H9 (cell line): Measurements from ENCODE around the gene EFHD1. TPM values are rescaled to one million over a fixed set of nuclear protein-coding genes. Genes with fewer than 3 reads are reported as not detected.
A peak's percentile ranks its signal among the peaks of the same experiment; 100 is the strongest.

Experiments
- DNase-seq: peaks from one replicate; pipeline ENCODE4 v3.0.0-alpha.2; 2017
- H2AFZ ChIP-seq: one replicate; pipeline ENCODE4 v1.6.1; 2013; ENCODE audit warnings: mild to moderate bottlenecking, low read length, control low read depth, moderate library complexity
- H2AK5ac ChIP-seq: 2 replicates; pipeline ENCODE4 v1.6.1; 2013; ENCODE audit warnings: low read length, control low read depth, mixed read lengths; ENCODE audit not compliant: insufficient read length
- H2BK120ac ChIP-seq: one replicate; pipeline ENCODE4 v1.6.1; 2013; ENCODE audit warnings: low read depth, mild to moderate bottlenecking, low read length, control low read depth, inconsistent platforms; ENCODE audit not compliant: poor library complexity, severe bottlenecking
- H2BK12ac ChIP-seq: 2 replicates; pipeline ENCODE4 v1.6.1; 2013; ENCODE audit warnings: low read length, control low read depth, mixed read lengths, low read depth; ENCODE audit not compliant: insufficient read length
- H2BK15ac ChIP-seq: 2 replicates; pipeline ENCODE4 v1.6.1; 2013; ENCODE audit warnings: low read depth, low read length, control low read depth
- H2BK20ac ChIP-seq: one replicate; pipeline ENCODE4 v1.6.1; 2013; ENCODE audit warnings: low read depth, mild to moderate bottlenecking, low read length, control low read depth, inconsistent platforms; ENCODE audit not compliant: poor library complexity, severe bottlenecking
- H2BK5ac ChIP-seq: 2 replicates; pipeline ENCODE4 v1.6.1; 2013; ENCODE audit warnings: low read length, control low read depth, mixed read lengths; ENCODE audit not compliant: insufficient read length
- H3K14ac ChIP-seq: 2 replicates; pipeline ENCODE4 v1.6.1; 2013; ENCODE audit warnings: low read length, control low read depth; ENCODE audit not compliant: insufficient read depth
- H3K18ac ChIP-seq: 2 replicates; pipeline ENCODE4 v1.6.1; 2013; ENCODE audit warnings: low read depth, mild to moderate bottlenecking, mixed read lengths, low read length, control low read depth; ENCODE audit not compliant: insufficient read length
- H3K23ac ChIP-seq: 2 replicates; pipeline ENCODE4 v1.6.1; 2013; ENCODE audit warnings: low read length, control low read depth, mixed read lengths, low read depth; ENCODE audit not compliant: insufficient read length
- H3K23me2 ChIP-seq: 2 replicates; pipeline ENCODE4 v1.6.1; 2013; ENCODE audit warnings: low read depth, mild to moderate bottlenecking, mixed read lengths, low read length, control low read depth; ENCODE audit not compliant: insufficient read length, poor library complexity, severe bottlenecking
- H3K27ac ChIP-seq: 2 replicates; pipeline ENCODE4 v1.5.1; 2013; ENCODE audit warnings: low read length, control low read depth, mixed read lengths, low read depth; ENCODE audit not compliant: insufficient read length
- H3K27me3 ChIP-seq: 2 replicates; pipeline ENCODE4 v1.6.1; 2013; ENCODE audit warnings: low read length, control low read depth, inconsistent platforms; ENCODE audit not compliant: insufficient read depth
- H3K4ac ChIP-seq: 2 replicates; pipeline ENCODE4 v1.6.1; 2013; ENCODE audit warnings: low read depth, mild to moderate bottlenecking, control low read depth, inconsistent platforms, low read length, moderate library complexity
- H3K4me1 ChIP-seq: 2 replicates; pipeline ENCODE4 v1.6.1; 2013; ENCODE audit warnings: low read length, control low read depth, inconsistent platforms; ENCODE audit not compliant: insufficient read depth
- H3K4me2 ChIP-seq: 2 replicates; pipeline ENCODE4 v1.6.1; 2013; ENCODE audit warnings: low read length, control low read depth, mixed read lengths; ENCODE audit not compliant: insufficient read length, insufficient read depth
- H3K56ac ChIP-seq: 2 replicates; pipeline ENCODE4 v1.6.1; 2013; ENCODE audit warnings: low read depth, mild to moderate bottlenecking, mixed read lengths, low read length, control low read depth; ENCODE audit not compliant: insufficient read length
- H3K79me1 ChIP-seq: 2 replicates; pipeline ENCODE4 v1.6.1; 2013; ENCODE audit warnings: low read depth, mild to moderate bottlenecking, moderate library complexity, low read length, control low read depth, inconsistent platforms; ENCODE audit not compliant: insufficient read depth, poor library complexity, severe bottlenecking
- H3K79me2 ChIP-seq: 2 replicates; pipeline ENCODE4 v1.6.1; 2013; ENCODE audit warnings: low read length, control low read depth, inconsistent platforms; ENCODE audit not compliant: insufficient read depth
- H3K9ac ChIP-seq: 2 replicates; pipeline ENCODE4 v1.6.1; 2013; ENCODE audit warnings: low read length, control low read depth, mixed read lengths; ENCODE audit not compliant: insufficient read length; ENCODE audit errors: extremely low read depth
- H3K9me3 ChIP-seq: one replicate; pipeline ENCODE4 v1.6.1; 2013; ENCODE audit warnings: low read depth, low read length, inconsistent platforms; ENCODE audit not compliant: control insufficient read depth
- H3T11ph ChIP-seq: one replicate; pipeline ENCODE4 v1.6.1; 2013; ENCODE audit warnings: mild to moderate bottlenecking, low read length, control low read depth, inconsistent platforms
- H4K20me1 ChIP-seq: one replicate; pipeline ENCODE4 v1.6.1; 2013; ENCODE audit not compliant: control insufficient read depth, insufficient read length, insufficient read depth
- H4K5ac ChIP-seq: 2 replicates; pipeline ENCODE4 v1.6.1; 2013; ENCODE audit warnings: low read depth, mild to moderate bottlenecking, mixed read lengths, low read length, control low read depth; ENCODE audit not compliant: insufficient read length
- H4K8ac ChIP-seq: replicated peaks from 2 replicates; pipeline ENCODE4 v1.6.1; 2013; ENCODE audit warnings: low read length, control low read depth, mixed read lengths, low read depth; ENCODE audit not compliant: insufficient read length
- H4K91ac ChIP-seq: 2 replicates; pipeline ENCODE4 v1.6.1; 2013; ENCODE audit warnings: low read depth, mild to moderate bottlenecking, moderate library complexity, mixed read lengths, low read length, control low read depth; ENCODE audit not compliant: insufficient read length
- H3K27ac Mint-ChIP-seq, 3 experiments: 2 replicates in 2 of 3; 3 replicates in 1 of 3; pipeline ENCODE4 v1.8.0; 2020 to 2021; ENCODE audit warnings: mixed read lengths in 3 of 3, mild to moderate bottlenecking in 1 of 3, moderate library complexity in 1 of 3
- H3K27me3 Mint-ChIP-seq: 2 replicates; pipeline ENCODE4 v1.8.0; 2021; ENCODE audit warnings: low read depth, mild to moderate bottlenecking, moderate library complexity, mixed read lengths
- H3K36me3 Mint-ChIP-seq, 3 experiments: 2 replicates in 2 of 3; 3 replicates in 1 of 3; pipeline ENCODE4 v1.8.0; 2020 to 2021; ENCODE audit warnings: low read depth in 3 of 3, mixed read lengths in 3 of 3; ENCODE audit not compliant: insufficient read depth in 1 of 3
- H3K4me1 Mint-ChIP-seq, 2 experiments: 2 replicates each; pipeline ENCODE4 v1.8.0; 2020; ENCODE audit warnings: mixed read lengths in 2 of 2
- H3K4me3 Mint-ChIP-seq, 2 experiments: 2 replicates in 1 of 2; 3 replicates in 1 of 2; pipeline ENCODE4 v1.8.0; 2020 to 2021; ENCODE audit warnings: mild to moderate bottlenecking in 2 of 2, mixed read lengths in 2 of 2, moderate library complexity in 1 of 2
- H3K9me3 Mint-ChIP-seq, 2 experiments: 2 replicates in 1 of 2; 3 replicates in 1 of 2; pipeline ENCODE4 v1.8.0; 2020; ENCODE audit warnings: mild to moderate bottlenecking in 2 of 2, mixed read lengths in 2 of 2, moderate library complexity in 1 of 2
- CTCF ChIP-seq: fragments of 200-600 bp; sonication (generic); conservative IDR thresholded peaks from 3 replicates; pipeline ENCODE4 v1.8.0; 2021; ENCODE audit warnings: antibody characterized with exemption, mild to moderate bottlenecking
- WGBS: extraction: QIAGEN DNeasy Blood & Tissue Kit; methylation state at CpG from one replicate; pipeline ENCODE4 v1.1.7; 2013; ENCODE audit warnings: missing lambda C conversion rate, low lambda C conversion rate, mixed read lengths; ENCODE audit not compliant: insufficient read length; ENCODE audit errors: extremely low coverage; 5-methylcytosine and 5-hydroxymethylcytosine counted together
- total RNA-seq: library from RNA; stranded (reverse); gene quantifications from 2 replicates; pipeline ENCODE4 v1.2.1, GENCODE V29; 2021

Gene EFHD1
- total RNA-seq, 1 experiment from 2014 or later, result 2.8 TPM

DNA sequence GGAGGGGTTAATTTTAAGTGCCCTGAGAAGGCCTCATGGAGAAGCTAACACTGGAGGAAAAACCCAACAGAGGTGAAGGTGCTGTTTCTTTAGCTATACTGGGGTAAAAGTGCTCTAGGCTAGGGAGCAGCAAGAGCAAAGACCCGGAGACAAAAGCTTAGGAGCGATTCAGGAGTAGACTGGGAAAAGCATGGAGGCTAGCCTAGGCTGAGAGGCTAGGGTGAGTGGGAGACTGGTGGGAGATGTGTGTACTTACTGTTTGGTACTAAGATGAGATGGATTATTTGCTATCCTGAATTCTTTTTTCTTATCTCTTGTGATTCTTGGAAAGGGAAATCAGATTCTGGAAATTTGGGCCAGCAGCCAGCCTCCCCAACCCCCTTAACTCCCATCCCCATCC lies 65.7 kb downstream of the EFHD1 start:
- Histone ChIP-seq H2BK120ac (no peak overlapping the region), H3K9ac (no peak overlapping the region), H3K4me1 (no peaks in the 10 kb centered on the region; the same call in 1 of the 2 replicates), H2BK15ac (no peak overlapping the region), H4K5ac (no peak overlapping the region), H3K27ac (no peak overlapping the region), H3K23ac (no peak overlapping the region), H3T11ph (no peak overlapping the region), H4K91ac (no peak overlapping the region), H3K14ac (no peak overlapping the region), H3K79me2 (peaks cover 38% of the 10 kb centered on the region), H3K18ac (no peak overlapping the region), H2AFZ (no peak overlapping the region), H3K23me2 (peaks cover 3% of the 10 kb centered on the region), H4K20me1 (no peaks in the 10 kb centered on the region), H3K27me3 (no peaks in the 10 kb centered on the region), H2BK5ac (no peak overlapping the region), H3K4ac (no peak overlapping the region), H4K8ac (no peak overlapping the region), H2AK5ac (no peak overlapping the region), H2BK12ac (no peak overlapping the region), H3K9me3 (no peaks in the 10 kb centered on the region), H3K4me2 (peak overlapping the region; percentile 93), H3K79me1 (no peaks in the 10 kb centered on the region), H3K56ac (no peak overlapping the region), H2BK20ac (no peak overlapping the region)
- no peak for DNase-seq
- no peak for TF ChIP-seq CTCF
- H3K4me1 Mint-ChIP-seq, result peaks cover 29 to 32% of the 10 kb centered on the region in 2 experiments
- no CpG with 5 or more reads among the region's 2 CpGs for WGBS
- H3K4me3 Mint-ChIP-seq, result peak overlapping the region; percentile 93 to 97
- H3K36me3 Mint-ChIP-seq, result peaks cover 13 to 21% (median 17%) of the 10 kb centered on the region in 3 experiments; a peak in 6 of 7 replicates
- H3K27ac Mint-ChIP-seq, result peak overlapping the region in 1 of 3 experiments; percentile 78; a peak in 1 of 7 replicates
- H3K9me3 Mint-ChIP-seq, result no peaks in the 10 kb centered on the region; a peak in 2 of 5 replicates
- H3K27me3 Mint-ChIP-seq, result no peaks in the 10 kb centered on the region
